CD14-positive monocyte (primary cell): ENCODE results near the gene BPHL. TPM values are rescaled to one million over a fixed set of nuclear protein-coding genes. Genes with fewer than 3 reads are reported as not detected.

Experiments
- DNase-seq, 3 donors: peaks; one replicate each; pipeline ENCODE4 v3.0.0-alpha.2; 2011 to 2022
- H2AFZ ChIP-seq: 2 replicates; pipeline ENCODE4 v1.6.0; 2012; ENCODE audit warnings: mild to moderate bottlenecking, low read depth, low read length, inconsistent platforms; ENCODE audit not compliant: insufficient read depth, poor library complexity, severe bottlenecking
- H3K27ac ChIP-seq, 2 donors: 1 replicate in 1 of 2; 2 replicates in 1 of 2; pipeline ENCODE4 v1.5.1; 2012 to 2013; ENCODE audit warnings: low read length in 2 of 2, control low read depth in 1 of 2, inconsistent platforms in 1 of 2, low read depth in 1 of 2, mild to moderate bottlenecking in 1 of 2
- H3K27me3 ChIP-seq, 2 donors: one replicate each; pipeline versions ENCODE4 v1.6.0 to v1.6.1; 2011 to 2013; ENCODE audit warnings: low read length in 2 of 2; ENCODE audit not compliant: control insufficient read depth in 2 of 2, insufficient read depth in 2 of 2
- H3K36me3 ChIP-seq, 2 donors: replicated peaks in 1 of 2; 1 replicate in 1 of 2; 2 replicates in 1 of 2; pipeline versions ENCODE4 v1.5.1 to v1.6.1; 2012 to 2013; ENCODE audit warnings: low read length in 2 of 2, control low read depth in 1 of 2, inconsistent platforms in 1 of 2, mild to moderate bottlenecking in 1 of 2; ENCODE audit not compliant: insufficient read depth in 2 of 2, control insufficient read depth in 1 of 2
- H3K4me1 ChIP-seq, 2 donors: 1 replicate in 1 of 2; 2 replicates in 1 of 2; pipeline versions ENCODE4 v1.5.1 to v1.6.1; 2012 to 2013; ENCODE audit warnings: low read length in 2 of 2, control low read depth in 1 of 2, inconsistent platforms in 1 of 2, mild to moderate bottlenecking in 1 of 2, moderate library complexity in 1 of 2; ENCODE audit not compliant: insufficient read depth in 2 of 2, control insufficient read depth in 1 of 2
- H3K4me2 ChIP-seq: replicated peaks from 2 replicates; pipeline ENCODE3; 2012; ENCODE audit warnings: low read length, moderate library complexity, mild to moderate bottlenecking; ENCODE audit not compliant: poor library complexity, severe bottlenecking; ENCODE audit errors: extremely low read depth
- H3K4me3 ChIP-seq, 3 experiments: fragments of 200-600 bp in 1 of 3; sonication (generic) in 1 of 3; replicated peaks in 1 of 3; 1 replicate in 2 of 3; 2 replicates in 1 of 3; pipeline ENCODE4 v1.5.1; 2011 to 2013; ENCODE audit warnings: low read length in 3 of 3, mild to moderate bottlenecking in 3 of 3, control low read depth in 2 of 3, low read depth in 2 of 3, inconsistent platforms in 1 of 3, moderate library complexity in 1 of 3
- H3K79me2 ChIP-seq: 2 replicates; pipeline ENCODE4 v1.6.0; 2012; ENCODE audit warnings: mild to moderate bottlenecking, control low read depth, inconsistent platforms, low read length, moderate library complexity; ENCODE audit not compliant: insufficient read depth
- H3K9ac ChIP-seq: 2 replicates; pipeline ENCODE4 v1.6.0; 2017; ENCODE audit warnings: low read length, mild to moderate bottlenecking; ENCODE audit not compliant: insufficient read depth, poor library complexity, severe bottlenecking
- H3K9me3 ChIP-seq, 2 donors: replicated peaks in 1 of 2; 1 replicate in 1 of 2; 2 replicates in 1 of 2; pipeline versions ENCODE4 v1.5.1 to v1.6.1; 2012 to 2013; ENCODE audit warnings: low read length in 2 of 2, control low read depth in 1 of 2; ENCODE audit not compliant: control insufficient read depth in 1 of 2, insufficient read depth in 1 of 2
- H4K20me1 ChIP-seq: 2 replicates; pipeline ENCODE4 v1.6.0; 2012; ENCODE audit warnings: mild to moderate bottlenecking, low read length, control low read depth, moderate library complexity; ENCODE audit not compliant: insufficient read depth
- H3K27ac Mint-ChIP-seq, 7 donors: one replicate each; pipeline ENCODE4 v1.8.0; 2020; ENCODE audit warnings: mild to moderate bottlenecking in 7 of 7, mixed read lengths in 7 of 7, moderate library complexity in 6 of 7, inconsistent platforms in 2 of 7
- H3K27me3 Mint-ChIP-seq, 3 donors: one replicate each; pipeline ENCODE4 v1.8.0; 2021 to 2022; ENCODE audit warnings: low read depth in 3 of 3, mild to moderate bottlenecking in 3 of 3, mixed read lengths in 3 of 3, moderate library complexity in 3 of 3, inconsistent platforms in 1 of 3
- H3K36me3 Mint-ChIP-seq, 2 donors: one replicate each; pipeline ENCODE4 v1.8.0; 2020; ENCODE audit warnings: mixed read lengths in 2 of 2, inconsistent platforms in 1 of 2, mild to moderate bottlenecking in 1 of 2
- H3K4me1 Mint-ChIP-seq: one replicate; pipeline ENCODE4 v1.8.0; 2020; ENCODE audit warnings: mild to moderate bottlenecking, mixed read lengths
- H3K4me3 Mint-ChIP-seq, 2 donors: one replicate each; pipeline ENCODE4 v1.8.0; 2020; ENCODE audit warnings: mild to moderate bottlenecking in 2 of 2, mixed read lengths in 2 of 2, moderate library complexity in 1 of 2
- H3K9me3 Mint-ChIP-seq, 7 donors: one replicate each; pipeline ENCODE4 v1.8.0; 2020 to 2022; ENCODE audit warnings: mixed read lengths in 7 of 7, mild to moderate bottlenecking in 6 of 7, moderate library complexity in 6 of 7, inconsistent platforms in 2 of 7
- CTCF ChIP-seq: fragments of 200-600 bp; IDR thresholded peaks from one replicate; pipeline ENCODE4 v1.8.0; 2022; ENCODE audit warnings: antibody characterized with exemption, mild to moderate bottlenecking
- WGBS: methylation state at CpG from one replicate; pipeline ENCODE4 v1.1.5; 2013; ENCODE audit warnings: missing lambda C conversion rate; ENCODE audit not compliant: insufficient coverage; 5-methylcytosine and 5-hydroxymethylcytosine counted together
- intact Hi-C, 2 donors: fragments of 100-400 bp; cut with micrococcal nuclease; formaldehyde crosslinking; loops; one replicate each; pipeline versions ENCODE4 v1.15.0 to v1.15.1; 2023
- polyA plus RNA-seq, 3 donors: library from polyadenylated mRNA; depleted of rRNA in 1 of 3; unstranded in 2 of 3; stranded (reverse) in 1 of 3; fragments of 300-500 nt in 2 of 3; fragments of >200 nt in 1 of 3; fragmentation: Illumina TruSeq in 2 of 3; gene quantifications; 1 replicate in 2 of 3; 2 replicates in 1 of 3; pipeline ENCODE4 v1.2.3, GENCODE V29; 2012 to 2021

BPHL gene
- polyA plus RNA-seq, 3 donors = 4.6 to 7.8 (median 5.9) TPM

- no peaks in the 10 kb centered on the region for H3K27me3 ChIP-seq
- H3K79me2 ChIP-seq = no peaks in the 10 kb centered on the region
- H3K36me3 ChIP-seq = peaks cover 0 to 5% of the 10 kb centered on the region in 2 donors
- H3K4me1 ChIP-seq = peaks cover 7 to 10% of the 10 kb centered on the region in 2 donors
- TF ChIP-seq CTCF = no peak
- no peaks in the 10 kb centered on the region for H4K20me1 ChIP-seq
- no peaks in the 10 kb centered on the region for H3K9me3 ChIP-seq
- H3K36me3 Mint-ChIP-seq = peaks cover 7 to 12% of the 10 kb centered on the region in 2 donors
- H3K27ac ChIP-seq = no peak overlapping the region
- no peak overlapping the region for H2AFZ ChIP-seq
- H3K9me3 Mint-ChIP-seq = no peaks in the 10 kb centered on the region
- H3K9ac ChIP-seq = no peak overlapping the region
- H3K4me3 ChIP-seq = no peak overlapping the region
- no peak overlapping the region for H3K27ac Mint-ChIP-seq
- H3K27me3 Mint-ChIP-seq = peaks cover 0 to 3% (median 1%) of the 10 kb centered on the region in 3 donors
- H3K4me2 ChIP-seq = no peak overlapping the region
- H3K4me3 Mint-ChIP-seq = no peak overlapping the region
- intact Hi-C loops = no loop called here
- peaks cover 10% of the 10 kb centered on the region for H3K4me1 Mint-ChIP-seq
- DNase-seq = no peak
- WGBS = 97% methylated on average over 4 of the region's 9 CpGs
These were observed 15.0 kb downstream of the BPHL start for GRCh38 chr6:3133515-3133914.

- no peak overlapping the region for H3K27ac Mint-ChIP-seq
- H3K4me1 Mint-ChIP-seq = peaks cover 30% of the 10 kb centered on the region
These were observed 17.3 kb downstream of the BPHL start for GRCh38 chr6:3135668-3136291.

More at GRCh38 chr6:3135668-3136291, 17.3 kb downstream of the BPHL start:
- no peaks in the 10 kb centered on the region for H3K9me3 Mint-ChIP-seq
- H3K4me3 ChIP-seq = no peak overlapping the region
- no peak for DNase-seq
- H3K36me3 ChIP-seq = no peaks in the 10 kb centered on the region
- H4K20me1 ChIP-seq = no peaks in the 10 kb centered on the region
- WGBS = 97% methylated on average over 8 of the region's 13 CpGs
- H3K4me1 ChIP-seq = peaks cover 26 to 33% of the 10 kb centered on the region in 2 donors
- H3K36me3 Mint-ChIP-seq = peaks cover 6 to 11% of the 10 kb centered on the region in 2 donors
- H3K27me3 Mint-ChIP-seq = peaks cover 0 to 3% (median 1%) of the 10 kb centered on the region in 3 donors
- intact Hi-C loops = no loop called here
- no peaks in the 10 kb centered on the region for H3K9me3 ChIP-seq
- H3K27me3 ChIP-seq = no peaks in the 10 kb centered on the region
- no peaks in the 10 kb centered on the region for H3K79me2 ChIP-seq
- no peak overlapping the region for H3K4me2 ChIP-seq
- H3K27ac ChIP-seq = no peak overlapping the region
- no peak overlapping the region for H3K9ac ChIP-seq
- no peak overlapping the region for H2AFZ ChIP-seq
- no peak for TF ChIP-seq CTCF
- H3K4me3 Mint-ChIP-seq = no peak overlapping the region
